ENCODE data around the gene DHX34. TPM values are rescaled to one million over a fixed set of nuclear protein-coding genes. Genes with fewer than 3 reads are reported as not detected.

The DHX34 gene
- total and polyA plus RNA-seq, 7 donors, result 3.0 to 12.7 (median 9.1) TPM

GRCh38 chr19:47351548-47351947 lies 2.4 kb downstream of the DHX34 start:
- Histone ChIP-seq H3K27ac (no peak overlapping the region), H3K9me3 (no peaks in the 10 kb centered on the region), H3K4me1 (peaks cover 0 to 25% (median 18%) of the 10 kb centered on the region in 4 donors), H3K27me3 (no peaks in the 10 kb centered on the region), H3K4me3 (no peak overlapping the region), H3K36me3 (peaks cover 17 to 40% (median 29%) of the 10 kb centered on the region in 4 donors)
- TF ChIP-seq CTCF (IDR thresholded peaks at IDR 0.05) (no peak), POLR2A (IDR thresholded peaks at IDR 0.05) (no peak), EP300 (IDR thresholded peaks at IDR 0.05) (no peak), POLR2AphosphoS5 (IDR thresholded peaks at IDR 0.05) (no peak)
- intact Hi-C loops (cut with DNase I), result no loop called here
- WGBS, 2 donors, result 90 to 91% methylated on average over 3 of the region's 3 CpGs
- no peak for DNase-seq

GRCh38 chr19:47352095-47352494 lies 3.0 kb downstream of the DHX34 start:
- peaks cover 0 to 25% (median 18%) of the 10 kb centered on the region in 4 donors for H3K4me1 ChIP-seq
- intact Hi-C loops (cut with DNase I), result no loop called here
- no peak for DNase-seq
- H3K27me3 ChIP-seq, result no peaks in the 10 kb centered on the region
- H3K4me3 ChIP-seq, result no peak overlapping the region
- TF ChIP-seq CTCF (IDR thresholded peaks at IDR 0.05) (no peak), EP300 (IDR thresholded peaks at IDR 0.05) (no peak), POLR2A (IDR thresholded peaks at IDR 0.05) (no peak), POLR2AphosphoS5 (IDR thresholded peaks at IDR 0.05) (no peak)
- no peak overlapping the region for H3K27ac ChIP-seq
- no peaks in the 10 kb centered on the region for H3K9me3 ChIP-seq
- 55 to 79% methylated on average over 2 of the region's 2 CpGs for WGBS, 2 donors
- peaks cover 18 to 44% (median 35%) of the 10 kb centered on the region in 4 donors for H3K36me3 ChIP-seq

- Histone ChIP-seq H3K4me3 (no peak overlapping the region), H3K9me3 (no peaks in the 10 kb centered on the region), H3K36me3 (peaks cover 29 to 57% (median 47%) of the 10 kb centered on the region in 4 donors), H3K4me1 (peaks cover 0 to 25% (median 17%) of the 10 kb centered on the region in 4 donors), H3K27me3 (no peaks in the 10 kb centered on the region), H3K27ac (no peak overlapping the region)
- no peak for DNase-seq
- WGBS, 2 donors, result 45 to 89% methylated on average over 24 of the region's 24 CpGs
- intact Hi-C loops (cut with DNase I), result no loop called here
- no peak for TF ChIP-seq POLR2AphosphoS5 (IDR thresholded peaks at IDR 0.05)
- TF ChIP-seq CTCF (IDR thresholded peaks at IDR 0.05), result no peak
- no peak for TF ChIP-seq EP300 (IDR thresholded peaks at IDR 0.05)
- no peak for TF ChIP-seq POLR2A (IDR thresholded peaks at IDR 0.05)
Measured at GRCh38 chr19:47353307-47353712, 4.2 kb downstream of the DHX34 start.

- intact Hi-C loops (cut with DNase I), result no loop called here
- Histone ChIP-seq H3K36me3 (peaks cover 51 to 92% (median 76%) of the 10 kb centered on the region in 4 donors), H3K4me1 (peaks cover 0 to 7% (median 0%) of the 10 kb centered on the region in 4 donors), H3K9me3 (no peaks in the 10 kb centered on the region), H3K4me3 (no peak overlapping the region), H3K27me3 (no peaks in the 10 kb centered on the region), H3K27ac (no peak overlapping the region)
- WGBS, 2 donors, result 93 to 97% methylated on average over 6 of the region's 6 CpGs
- no peak for DNase-seq
- TF ChIP-seq CTCF (IDR thresholded peaks at IDR 0.05) (no peak), EP300 (IDR thresholded peaks at IDR 0.05) (no peak), POLR2AphosphoS5 (IDR thresholded peaks at IDR 0.05) (no peak), POLR2A (IDR thresholded peaks at IDR 0.05) (no peak)
Measured at GRCh38 chr19:47356900-47357299, 7.8 kb downstream of the DHX34 start.

All from sigmoid colon (tissue), 7 donors.